Adrenal gland (tissue), 12 donors: Measurements from ENCODE around the gene BTBD19. TPM values are rescaled to one million over a fixed set of nuclear protein-coding genes. Genes with fewer than 3 reads are reported as not detected.
"Not testable (repeated sequence)": the region's sequence is repeated elsewhere in the genome, so short reads cannot be mapped to it uniquely, and the experiment has no call there.

Experiments used
- DNase-seq, 7 donors: peaks; one replicate each; pipeline ENCODE4 v3.0.0-alpha.2; 2019 to 2020
- H3K27ac ChIP-seq, 5 donors: fragments of 200-600 bp; sonication (generic) in 4 of 5; 1 replicate in 3 of 5; 2 replicates in 2 of 5; pipeline versions ENCODE4 v1.5.1 to v1.8.0; 2016 to 2020; ENCODE audit warnings: mild to moderate bottlenecking in 1 of 5
- H3K27me3 ChIP-seq: fragments of 200-600 bp; 2 replicates; pipeline ENCODE4 v1.8.0; 2021
- H3K36me3 ChIP-seq, 2 donors: fragments of 200-600 bp; replicated peaks in 1 of 2; 1 replicate in 1 of 2; 2 replicates in 1 of 2; pipeline versions ENCODE4 v1.5.1 to v1.8.0; 2018 to 2022
- H3K4me1 ChIP-seq, 2 donors: fragments of 200-600 bp; replicated peaks in 1 of 2; 1 replicate in 1 of 2; 2 replicates in 1 of 2; pipeline versions ENCODE4 v1.5.1 to v1.8.0; 2018 to 2021
- H3K4me3 ChIP-seq, 4 donors: fragments of 200-600 bp; sonication (generic) in 3 of 4; one replicate each; pipeline ENCODE4 v1.5.1; 2016 to 2018
- H3K9me3 ChIP-seq, 3 donors: fragments of 200-600 bp; sonication (generic) in 1 of 3; replicated peaks in 1 of 3; 1 replicate in 2 of 3; 2 replicates in 1 of 3; pipeline versions ENCODE4 v1.5.1 to v1.8.0; 2016 to 2021
- CTCF ChIP-seq, 6 experiments: fragments of 450-650 bp in 4 of 6; fragments of 200-600 bp in 2 of 6; sonication (generic) in 1 of 6; IDR thresholded peaks; 1 replicate in 5 of 6; 2 replicates in 1 of 6; pipeline versions ENCODE4 v1.5.1 to v1.8.0; 2016 to 2021; ENCODE audit warnings: antibody characterized with exemption in 6 of 6, mild to moderate bottlenecking in 2 of 6, moderate library complexity in 1 of 6
- POLR2A ChIP-seq, 2 donors: fragments of 450-650 bp; IDR thresholded peaks; one replicate each; pipeline ENCODE4 v1.6.1; 2017; ENCODE audit warnings: antibody characterized with exemption in 2 of 2, mild to moderate bottlenecking in 2 of 2, moderate library complexity in 1 of 2
- WGBS, 4 donors: extraction: QIAGEN DNeasy Blood & Tissue Kit in 2 of 4; methylation state at CpG; one replicate each; pipeline versions ENCODE4 v1.1.5 to v1.1.7; 2013 to 2017; 5-methylcytosine and 5-hydroxymethylcytosine counted together
- intact Hi-C, 2 donors: fragments of 100-400 bp; cut with DNase I; formaldehyde crosslinking; loops; one replicate each; pipeline versions ENCODE4 v1.14.1 to v1.15.0; 2022 to 2023
- polyA plus RNA-seq, 3 donors: library from polyadenylated mRNA; stranded (reverse); fragments of 200-250 nt in 2 of 3; fragments of 350-450 nt in 1 of 3; fragmentation: Illumina TruSeq in 1 of 3; extraction: RNeasy Lipid Tissue Mini Kit (QIAGEN cat#74804) in 1 of 3; gene quantifications; one replicate each; pipeline ENCODE4 v1.2.3, GENCODE V29; 2013 to 2014
- total RNA-seq, 9 donors: library from RNA; depleted of rRNA in 4 of 9; stranded (reverse); fragments of >200 nt in 4 of 9; fragments of 120-200 nt in 1 of 9; fragmentation: NEBNext Ultra II Directional in 1 of 9; extraction: Animal tissue kit (Norgen Biotek cat#: 25700) in 1 of 9; gene quantifications; one replicate each; pipeline versions ENCODE4 v1.1.0 to v1.2.4, GENCODE V29; 2013 to 2023
- donor health status: healthy with polysubstance abuse.
- donor health status: Bipolar disorder and iron deficiency.
- donor health status: DM: yes; HTN: yes; CAD: no.
- donor health status: DM: no; HTN: no; CAD: no.
- donor health status: DM: no; HTN: no; CAD: no.
- donor health status: DM: yes; HTN: yes; CAD: no.

Gene BTBD19
- total and polyA plus RNA-seq, 12 donors, result 4.8 to 67.2 (median 21.3) TPM

GRCh38 chr1:44832056-44832705 lies 23.9 kb downstream of the BTBD19 start:
- WGBS, 4 donors, result 70 to 86% (median 79%) methylated on average over 8 to 13 of the region's 13 CpGs
- no peaks in the 10 kb centered on the region for H3K27me3 ChIP-seq
- H3K4me3 ChIP-seq, result no peak overlapping the region
- peaks cover 0 to 12% of the 10 kb centered on the region in 2 donors for H3K4me1 ChIP-seq
- intact Hi-C loops, result loop anchor here in 1 of 2 donors (5.0 kb wide), 1 partner anchor 35 kb away; no protein-coding TSS in a partner anchor
- DNase-seq, result peak in 1 of 7 donors; percentile 13
- TF ChIP-seq CTCF (IDR thresholded peaks at IDR 0.05), result no peak
- no peak for TF ChIP-seq POLR2A (IDR thresholded peaks at IDR 0.05)
- H3K27ac ChIP-seq, result no peak overlapping the region
- no peaks in the 10 kb centered on the region for H3K9me3 ChIP-seq
- no peaks in the 10 kb centered on the region for H3K36me3 ChIP-seq

- TF ChIP-seq POLR2A (IDR thresholded peaks at IDR 0.05) (no peak), CTCF (IDR thresholded peaks at IDR 0.05) (no peak)
- Histone ChIP-seq H3K4me3 (no peak overlapping the region), H3K27me3 (no peaks in the 10 kb centered on the region), H3K9me3 (no peaks in the 10 kb centered on the region), H3K4me1 (peaks cover 0 to 12% of the 10 kb centered on the region in 2 donors), H3K27ac (no peak overlapping the region), H3K36me3 (no peaks in the 10 kb centered on the region)
- WGBS, 4 donors, result 65 to 83% (median 73%) methylated on average over 7 of the region's 7 CpGs
- intact Hi-C loops, result loop anchor here in 1 of 2 donors (5.0 kb wide), 1 partner anchor 37 kb away; no protein-coding TSS in a partner anchor
- DNase-seq, result peak in 1 of 7 donors; percentile 5
Observed at GRCh38 chr1:44834328-44834727, 26.0 kb downstream of the BTBD19 start.

GRCh38 chr1:44835738-44836675 lies 27.7 kb downstream of the BTBD19 start:
- DNase-seq, result peak; percentile 88 to 95 (median 91)
- H3K36me3 ChIP-seq, result no peaks in the 10 kb centered on the region
- no peak overlapping the region for H3K27ac ChIP-seq
- H3K4me1 ChIP-seq, result peaks cover 0 to 12% of the 10 kb centered on the region in 2 donors
- no peak overlapping the region for H3K4me3 ChIP-seq
- no peaks in the 10 kb centered on the region for H3K9me3 ChIP-seq
- intact Hi-C loops, result loop anchor here in 1 of 2 donors (5.0 kb wide), 1 partner anchor 171 kb away; no protein-coding TSS in a partner anchor
- WGBS, 4 donors, result 65 to 68% (median 66%) methylated on average over 23 of the region's 23 CpGs
- TF ChIP-seq CTCF (IDR thresholded peaks at IDR 0.05) (peak; percentile 70 to 88 (median 83)), POLR2A (IDR thresholded peaks at IDR 0.05) (no peak)
- no peaks in the 10 kb centered on the region for H3K27me3 ChIP-seq

GRCh38 chr1:44838294-44838693 lies 30.0 kb downstream of the BTBD19 start:
- intact Hi-C loops, result loop anchor here in 1 of 2 donors (5.0 kb wide), 1 partner anchor 169 kb away; no protein-coding TSS in a partner anchor
- H3K9me3 ChIP-seq, H3K36me3 ChIP-seq, H3K27ac ChIP-seq, H3K27me3 ChIP-seq, H3K4me3 ChIP-seq, DNase-seq: not testable (repeated sequence)
- H3K4me1 ChIP-seq, result peaks cover 5 to 22% of the 10 kb centered on the region in 2 donors
- 92 to 97% (median 94%) methylated on average over 11 of the region's 11 CpGs for WGBS, 4 donors
